GM18873 (cell line): ENCODE data around the gene IFITM5.

ENCODE experiments used
- ATAC-seq: cut with Tn5 transposase; IDR thresholded peaks from one replicate; pipeline ENCODE4 v1.9.1; 2021; ENCODE audit warnings: mild to moderate bottlenecking, moderate library complexity, moderate number of reproducible peaks; ENCODE audit not compliant: unreplicated experiment, low FRiP score

IFITM5 gene

DNA sequence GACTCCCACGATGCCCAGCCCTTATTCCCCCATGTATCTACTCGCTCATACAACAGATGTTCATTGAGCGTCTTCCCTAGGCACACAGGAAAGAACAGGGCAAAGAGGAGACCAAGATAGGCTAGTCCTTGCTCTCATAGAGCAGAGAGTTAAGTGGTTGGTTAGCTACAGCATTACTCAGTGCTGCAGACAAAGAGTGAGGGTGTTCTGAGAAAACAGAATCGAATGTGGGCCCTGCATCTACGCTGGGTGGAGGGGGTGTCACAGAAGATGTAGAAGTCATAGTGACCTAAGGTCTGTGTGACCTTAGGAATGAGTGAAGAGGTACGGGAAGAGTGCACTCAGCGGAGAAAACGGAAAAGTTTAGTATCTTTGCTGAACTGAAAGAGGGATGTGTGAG, 50.3 kb downstream of the IFITM5 start:
- ATAC-seq, result no peak
